Activated naive CD4-positive, alpha-beta T cell treated with anti-CD3 and anti-CD28 coated beads for 36 hours (primary cell): ENCODE results near the gene ALK. TPM values are rescaled to one million over a fixed set of nuclear protein-coding genes. Genes with fewer than 3 reads are reported as not detected.

Experiments
- CTCF ChIA-PET: fragments of 350-600 bp; sonication (Branson Sonifier 250); formaldehyde crosslinking; loops from one replicate; lab custom pipeline; 2021; ENCODE audit warnings: antibody characterized with exemption; lab: Charles Lee
- DNase-seq: peaks from one replicate; pipeline ENCODE4 v3.0.0-alpha.2; 2020
- H3K27ac Mint-ChIP-seq: one replicate; pipeline ENCODE4 v1.8.0; 2021; ENCODE audit warnings: mild to moderate bottlenecking, mixed read lengths
- H3K27me3 Mint-ChIP-seq: one replicate; pipeline ENCODE4 v1.8.0; 2021; ENCODE audit warnings: low read depth, mixed read lengths
- H3K36me3 Mint-ChIP-seq: one replicate; pipeline ENCODE4 v1.8.0; 2021; ENCODE audit warnings: low read depth, mixed read lengths
- H3K4me1 Mint-ChIP-seq: one replicate; pipeline ENCODE4 v1.8.0; 2021; ENCODE audit warnings: low read depth, mixed read lengths
- H3K4me3 Mint-ChIP-seq: one replicate; pipeline ENCODE4 v1.8.0; 2021; ENCODE audit warnings: mild to moderate bottlenecking, moderate library complexity, mixed read lengths
- H3K9me3 Mint-ChIP-seq: one replicate; pipeline ENCODE4 v1.8.0; 2021; ENCODE audit warnings: mixed read lengths
- intact Hi-C: fragments of 100-400 bp; cut with micrococcal nuclease; formaldehyde crosslinking; loops from one replicate; pipeline ENCODE4 v1.15.1; 2023
- total RNA-seq, 2 experiments: library from RNA; stranded (reverse); gene quantifications; one replicate each; pipeline ENCODE4 v1.2.3, GENCODE V29; 2021

Gene ALK
- total RNA-seq, 2 experiments from 2014 or later = not detected

DNA sequence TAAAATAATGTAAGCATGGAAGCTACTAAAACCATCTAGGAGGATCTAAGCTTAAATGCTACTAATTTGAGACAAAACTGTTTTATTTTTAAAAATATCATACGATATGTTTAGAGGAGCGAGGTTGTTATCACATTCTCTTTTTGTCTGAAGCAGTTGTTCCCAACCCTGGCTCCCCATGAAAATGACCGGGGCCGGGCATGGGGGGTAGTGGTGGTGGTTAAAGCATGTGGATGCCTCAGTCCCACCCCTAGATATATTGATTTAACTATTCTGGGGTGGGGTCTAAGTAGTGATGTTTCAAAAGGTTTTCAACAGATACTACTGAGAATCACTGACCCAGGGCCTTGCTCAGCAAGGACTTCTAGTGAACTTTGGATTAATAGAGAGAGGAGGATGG is 359.8 kb downstream of the ALK start:
- no peak for DNase-seq
- Mint-ChIP-seq H3K27ac (no peak overlapping the region), H3K4me3 (no peak overlapping the region), H3K4me1 (no peaks in the 10 kb centered on the region), H3K27me3 (peaks cover 1% of the 10 kb centered on the region), H3K36me3 (no peaks in the 10 kb centered on the region), H3K9me3 (no peaks in the 10 kb centered on the region)
- intact Hi-C loops = no loop called here
- CTCF ChIA-PET = no interaction called here

DNA sequence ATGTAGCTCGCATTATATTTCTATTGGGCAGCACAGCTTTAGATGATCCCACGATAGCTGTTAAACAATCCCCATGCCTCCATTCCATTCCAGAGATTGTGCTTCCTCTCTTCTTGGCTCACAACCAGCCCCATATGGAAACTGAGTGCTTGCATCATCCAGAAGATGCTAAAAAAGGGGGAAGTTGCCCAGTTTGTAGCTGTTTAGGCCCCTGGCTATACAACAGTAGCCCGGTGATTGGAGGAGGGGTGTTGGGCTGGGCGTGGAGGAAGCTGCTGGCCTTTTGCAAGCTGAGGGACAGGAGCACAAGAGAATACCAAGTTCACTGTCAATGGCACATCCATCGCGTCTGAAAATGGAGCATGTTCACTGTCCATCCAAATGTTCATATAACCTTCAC is 360.2 kb downstream of the ALK start:
- CTCF ChIA-PET = no interaction called here
- no peaks in the 10 kb centered on the region for H3K4me1 Mint-ChIP-seq
- H3K9me3 Mint-ChIP-seq = no peaks in the 10 kb centered on the region
- peaks cover 3% of the 10 kb centered on the region for H3K27me3 Mint-ChIP-seq
- H3K27ac Mint-ChIP-seq = no peak overlapping the region
- intact Hi-C loops = no loop called here
- H3K36me3 Mint-ChIP-seq = no peaks in the 10 kb centered on the region
- no peak overlapping the region for H3K4me3 Mint-ChIP-seq
- no peak for DNase-seq

DNA sequence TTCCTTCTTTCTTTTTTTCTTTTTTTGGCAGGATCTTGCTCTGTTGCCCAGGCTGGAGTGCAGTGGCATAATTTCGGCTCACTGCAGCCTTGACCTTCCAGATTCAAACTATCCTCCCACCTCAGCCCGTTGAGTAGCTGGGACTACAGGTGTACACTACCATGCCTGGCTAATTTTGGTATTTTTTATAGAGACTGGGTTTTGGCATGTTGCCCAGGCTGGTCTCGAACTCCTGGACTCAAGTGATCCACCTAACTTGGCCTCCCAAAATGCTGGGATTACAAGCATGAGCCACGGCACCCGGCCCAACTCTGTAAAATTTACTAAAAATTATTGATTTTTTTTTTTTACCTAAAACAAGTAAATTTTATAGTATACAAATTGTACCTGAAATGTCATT is 360.8 kb downstream of the ALK start:
- Mint-ChIP-seq H3K4me3 (no peak overlapping the region), H3K36me3 (no peaks in the 10 kb centered on the region), H3K27me3 (peaks cover 5% of the 10 kb centered on the region), H3K4me1 (no peaks in the 10 kb centered on the region), H3K9me3 (no peaks in the 10 kb centered on the region), H3K27ac (no peak overlapping the region)
- CTCF ChIA-PET = interaction anchor here (0.5 kb wide), 1 partner anchor 153 kb away, joined by 8 read pairs; no protein-coding TSS in a partner anchor
- intact Hi-C loops = no loop called here
- no peak for DNase-seq

DNA sequence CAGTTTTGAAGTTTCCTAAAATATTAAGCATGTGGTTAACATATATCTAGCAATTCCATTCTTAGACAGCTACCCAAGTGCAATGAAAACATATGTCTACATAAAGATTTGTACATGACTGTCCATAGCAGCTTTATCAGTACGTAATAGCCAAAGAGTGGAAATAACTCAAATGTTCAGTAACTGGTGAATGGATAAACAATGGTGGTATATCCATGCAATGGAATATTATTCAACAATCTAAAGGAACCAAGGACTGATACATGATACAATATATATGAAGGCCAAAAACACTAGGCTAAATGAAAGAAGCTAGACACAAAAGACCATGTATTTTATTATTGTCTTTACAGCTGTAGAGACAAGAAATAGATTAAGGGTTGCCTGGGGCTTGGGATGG is 361.4 kb downstream of the ALK start:
- CTCF ChIA-PET = interaction anchor here (0.5 kb wide), 1 partner anchor 152 kb away, joined by 8 read pairs; no protein-coding TSS in a partner anchor
- Mint-ChIP-seq H3K4me3 (no peak overlapping the region), H3K9me3 (no peaks in the 10 kb centered on the region), H3K27me3 (peaks cover 7% of the 10 kb centered on the region), H3K27ac (no peak overlapping the region), H3K36me3 (no peaks in the 10 kb centered on the region), H3K4me1 (no peaks in the 10 kb centered on the region)
- intact Hi-C loops = no loop called here
- no peak for DNase-seq

DNA sequence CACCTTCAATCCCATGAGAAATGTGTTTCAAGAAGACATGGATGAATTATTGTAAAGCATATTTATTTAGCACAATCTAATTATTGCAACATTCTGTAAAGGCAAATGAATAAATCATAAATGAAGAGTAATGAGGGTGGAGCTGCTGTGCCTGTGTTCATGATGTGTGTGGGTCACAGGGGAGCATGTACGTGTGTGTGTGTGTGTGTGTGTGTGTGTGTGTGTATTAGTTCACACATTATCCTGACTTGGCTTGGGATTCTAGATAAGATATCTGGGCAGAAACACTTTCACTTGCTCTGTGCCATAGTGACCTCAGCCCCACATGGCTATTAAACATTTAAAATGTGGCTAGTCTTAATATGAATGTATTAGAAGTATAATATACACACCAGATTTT is 361.8 kb downstream of the ALK start:
- Mint-ChIP-seq H3K27ac (no peak overlapping the region), H3K4me3 (no peak overlapping the region), H3K36me3 (no peaks in the 10 kb centered on the region), H3K27me3 (peaks cover 11% of the 10 kb centered on the region), H3K4me1 (no peaks in the 10 kb centered on the region), H3K9me3 (no peaks in the 10 kb centered on the region)
- DNase-seq = no peak
- intact Hi-C loops = no loop called here
- CTCF ChIA-PET = no interaction called here

GRCh38 chr2:29558097-29558496 is 363.3 kb downstream of the ALK start:
- no peaks in the 10 kb centered on the region for H3K4me1 Mint-ChIP-seq
- no peak overlapping the region for H3K27ac Mint-ChIP-seq
- no peak for DNase-seq
- H3K36me3 Mint-ChIP-seq = no peaks in the 10 kb centered on the region
- H3K4me3 Mint-ChIP-seq = no peak overlapping the region
- H3K27me3 Mint-ChIP-seq = peaks cover 16% of the 10 kb centered on the region
- CTCF ChIA-PET = no interaction called here
- intact Hi-C loops = no loop called here
- H3K9me3 Mint-ChIP-seq = no peaks in the 10 kb centered on the region

GRCh38 chr2:29557268-29557667 is 364.1 kb downstream of the ALK start:
- Mint-ChIP-seq H3K36me3 (no peaks in the 10 kb centered on the region), H3K27me3 (peaks cover 20% of the 10 kb centered on the region), H3K27ac (no peak overlapping the region), H3K4me3 (no peak overlapping the region), H3K9me3 (no peaks in the 10 kb centered on the region), H3K4me1 (no peaks in the 10 kb centered on the region)
- DNase-seq = no peak
- intact Hi-C loops = no loop called here
- CTCF ChIA-PET = interaction anchor here (0.7 kb wide), 1 partner anchor 323 kb away, joined by 3 read pairs; no protein-coding TSS in a partner anchor

DNA sequence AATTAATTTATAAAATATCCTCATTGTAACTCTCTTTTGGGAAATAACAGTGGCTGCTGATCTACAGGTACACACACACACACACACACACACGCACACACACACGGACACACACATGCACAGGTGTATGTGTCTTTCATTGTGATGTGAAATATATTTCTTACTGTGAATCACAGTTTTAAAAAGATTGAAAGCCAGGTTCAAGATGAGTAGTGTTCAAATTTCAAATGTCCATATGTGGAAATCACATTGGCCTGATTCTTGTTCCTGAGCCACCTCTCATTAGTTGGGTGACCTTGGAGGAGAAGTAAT is 372.4 kb downstream of the ALK start:
- Mint-ChIP-seq H3K36me3 (no peaks in the 10 kb centered on the region), H3K4me3 (no peak overlapping the region), H3K27ac (no peak overlapping the region), H3K9me3 (no peaks in the 10 kb centered on the region), H3K4me1 (no peaks in the 10 kb centered on the region), H3K27me3 (peaks cover 24% of the 10 kb centered on the region)
- CTCF ChIA-PET = no interaction called here
- intact Hi-C loops = no loop called here
- DNase-seq = no peak

DNA sequence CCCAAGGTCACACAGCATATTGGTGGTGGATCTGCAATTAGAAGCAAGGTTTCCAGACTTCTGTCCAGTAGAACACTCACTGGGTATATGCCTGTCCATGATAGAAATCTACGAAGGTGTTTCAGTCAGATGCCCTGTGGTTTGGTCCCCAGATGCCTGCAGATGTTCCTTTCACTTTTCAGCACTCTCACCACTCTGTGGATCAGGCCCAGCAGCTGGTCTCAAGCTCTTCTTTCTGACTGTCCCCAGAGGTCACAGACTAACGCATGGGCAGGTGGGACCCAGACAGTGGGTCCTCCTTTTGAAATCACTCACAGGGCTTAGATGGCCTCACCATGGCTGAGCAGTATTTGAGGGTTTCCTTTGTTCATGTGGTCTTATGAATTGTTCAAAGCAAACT is 376.5 kb downstream of the ALK start:
- intact Hi-C loops = no loop called here
- no peak overlapping the region for H3K4me3 Mint-ChIP-seq
- CTCF ChIA-PET = no interaction called here
- H3K36me3 Mint-ChIP-seq = no peaks in the 10 kb centered on the region
- peaks cover 15% of the 10 kb centered on the region for H3K27me3 Mint-ChIP-seq
- no peak overlapping the region for H3K27ac Mint-ChIP-seq
- DNase-seq = no peak
- H3K4me1 Mint-ChIP-seq = no peaks in the 10 kb centered on the region
- H3K9me3 Mint-ChIP-seq = no peaks in the 10 kb centered on the region

GRCh38 chr2:29544031-29544430 is 377.4 kb downstream of the ALK start:
- DNase-seq = no peak
- H3K27me3 Mint-ChIP-seq = peaks cover 15% of the 10 kb centered on the region
- intact Hi-C loops = no loop called here
- H3K4me1 Mint-ChIP-seq = no peaks in the 10 kb centered on the region
- H3K4me3 Mint-ChIP-seq = no peak overlapping the region
- H3K27ac Mint-ChIP-seq = no peak overlapping the region
- CTCF ChIA-PET = interaction anchor here (0.6 kb wide), 1 partner anchor 1945 kb away, joined by 3 read pairs; no protein-coding TSS in a partner anchor
- no peaks in the 10 kb centered on the region for H3K9me3 Mint-ChIP-seq
- H3K36me3 Mint-ChIP-seq = no peaks in the 10 kb centered on the region

DNA sequence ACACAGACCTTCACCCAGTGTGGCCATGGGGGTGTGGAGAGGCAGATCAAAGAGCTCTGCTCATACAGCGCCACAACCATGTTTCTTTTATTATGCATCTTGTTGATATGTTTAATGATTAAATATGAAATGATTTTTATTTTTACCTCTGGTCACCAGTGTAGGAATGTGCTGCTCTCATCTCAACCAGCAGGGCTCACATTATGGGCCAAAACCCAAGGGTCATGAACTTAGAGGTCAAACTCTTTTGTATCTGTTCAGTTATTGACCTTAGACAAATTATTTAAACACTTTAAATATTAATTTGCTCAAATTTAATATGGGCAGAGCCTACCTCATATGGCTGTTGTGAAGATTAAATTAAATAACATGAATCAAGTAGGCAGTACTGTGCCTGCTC is 386.2 kb downstream of the ALK start:
- Mint-ChIP-seq H3K4me1 (no peaks in the 10 kb centered on the region), H3K36me3 (no peaks in the 10 kb centered on the region), H3K27ac (no peak overlapping the region), H3K4me3 (no peak overlapping the region), H3K9me3 (no peaks in the 10 kb centered on the region), H3K27me3 (peaks cover 7% of the 10 kb centered on the region)
- DNase-seq = no peak
- CTCF ChIA-PET = no interaction called here
- intact Hi-C loops = loop anchor here (10.0 kb wide), 1 partner anchor 310 kb away; no protein-coding TSS in a partner anchor

DNA sequence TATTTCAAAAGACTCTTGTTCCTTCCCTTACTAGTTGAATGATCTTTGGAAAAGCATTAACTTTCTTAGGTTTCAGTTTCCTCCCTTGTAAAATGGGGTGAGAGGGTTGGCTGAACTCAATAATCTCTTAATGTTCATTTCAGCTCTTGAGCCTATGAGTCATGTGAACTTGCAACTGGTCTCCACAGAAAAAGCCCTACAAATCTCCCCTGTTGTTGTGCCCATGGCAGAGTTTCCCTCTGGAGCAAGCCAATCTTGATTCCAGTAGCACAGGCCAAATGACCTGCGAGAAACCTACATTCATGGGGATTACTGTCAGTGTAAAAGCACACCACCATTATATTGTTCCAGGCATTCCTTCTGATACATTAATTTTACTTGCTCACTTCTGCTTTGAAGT is 388.9 kb downstream of the ALK start:
- Mint-ChIP-seq H3K27ac (no peak overlapping the region), H3K27me3 (peaks cover 17% of the 10 kb centered on the region), H3K9me3 (no peaks in the 10 kb centered on the region), H3K4me3 (no peak overlapping the region), H3K4me1 (peaks cover 5% of the 10 kb centered on the region), H3K36me3 (no peaks in the 10 kb centered on the region)
- CTCF ChIA-PET = no interaction called here
- no peak for DNase-seq
- intact Hi-C loops = loop anchor here (10.0 kb wide), 1 partner anchor 312 kb away; no protein-coding TSS in a partner anchor

- H3K9me3 Mint-ChIP-seq = no peaks in the 10 kb centered on the region
- no peak overlapping the region for H3K4me3 Mint-ChIP-seq
- no peak for DNase-seq
- H3K4me1 Mint-ChIP-seq = peaks cover 5% of the 10 kb centered on the region
- H3K27ac Mint-ChIP-seq = no peak overlapping the region
- H3K36me3 Mint-ChIP-seq = no peaks in the 10 kb centered on the region
- CTCF ChIA-PET = no interaction called here
- peaks cover 17% of the 10 kb centered on the region for H3K27me3 Mint-ChIP-seq
- intact Hi-C loops = loop anchor here (10.0 kb wide), 1 partner anchor 313 kb away; no protein-coding TSS in a partner anchor
Observed at GRCh38 chr2:29531626-29532025, 389.8 kb downstream of the ALK start.
